Smooth muscle cell (in vitro differentiated cells): ENCODE data around the gene SMARCA4. TPM values are rescaled to one million over a fixed set of nuclear protein-coding genes. Genes with fewer than 3 reads are reported as not detected.

Experiments used
- DNase-seq: peaks from one replicate; lab custom pipeline; 2025; ENCODE audit not compliant: unreplicated experiment; lab: John Stamatoyannopoulos, UW
- H2AFZ ChIP-seq: fragments of 200-600 bp; sonication (generic); 2 replicates; pipeline ENCODE4 v1.6.0; 2016; ENCODE audit warnings: antibody characterized with exemption, low read depth, mild to moderate bottlenecking
- H3F3A ChIP-seq: fragments of 200-600 bp; sonication (generic); 2 replicates; pipeline ENCODE4 v1.6.0; 2017; ENCODE audit warnings: antibody characterized with exemption, low read depth
- H3K27ac ChIP-seq: fragments of 200-600 bp; sonication (generic); 2 replicates; pipeline ENCODE4 v1.5.1; 2016; ENCODE audit warnings: low read depth, mild to moderate bottlenecking
- H3K27me3 ChIP-seq: fragments of 200-600 bp; sonication (generic); 2 replicates; pipeline ENCODE4 v1.6.1; 2016; ENCODE audit warnings: low read depth, mild to moderate bottlenecking
- H3K36me3 ChIP-seq: fragments of 200-600 bp; sonication (generic); 2 replicates; pipeline ENCODE4 v1.5.1; 2016; ENCODE audit warnings: low read depth
- H3K4me1 ChIP-seq: fragments of 200-600 bp; sonication (generic); 2 replicates; pipeline ENCODE4 v1.5.1; 2016; ENCODE audit warnings: low read depth
- H3K4me2 ChIP-seq: fragments of 200-600 bp; sonication (generic); 2 replicates; pipeline ENCODE4 v1.6.0; 2016; ENCODE audit warnings: mild to moderate bottlenecking
- H3K4me3 ChIP-seq: fragments of 200-600 bp; sonication (generic); 2 replicates; pipeline ENCODE4 v1.5.1; 2016; ENCODE audit warnings: mild to moderate bottlenecking
- H3K79me2 ChIP-seq: fragments of 200-600 bp; sonication (generic); 2 replicates; pipeline ENCODE4 v1.6.0; 2016; ENCODE audit warnings: low read depth, mild to moderate bottlenecking
- H3K9ac ChIP-seq: fragments of 200-600 bp; sonication (generic); 2 replicates; pipeline ENCODE4 v1.6.0; 2016; ENCODE audit warnings: low read depth
- H3K9me3 ChIP-seq: fragments of 200-600 bp; sonication (generic); replicated peaks from 2 replicates; pipeline ENCODE4 v1.5.1; 2016; ENCODE audit warnings: low read depth
- H4K20me1 ChIP-seq: fragments of 200-600 bp; sonication (generic); 2 replicates; pipeline ENCODE4 v1.6.0; 2016; ENCODE audit warnings: low read depth
- CTCF ChIP-seq: fragments of 200-600 bp; sonication (generic); IDR thresholded peaks from 2 replicates; pipeline ENCODE4 v1.5.1; 2017; ENCODE audit warnings: borderline replicate concordance, mild to moderate bottlenecking, antibody characterized with exemption; ENCODE audit not compliant: insufficient read depth, poor library complexity, severe bottlenecking
- WGBS: methylation state at CpG from one replicate; pipeline ENCODE4 v1.1.7; 2016; ENCODE audit warnings: low lambda C conversion rate; 5-methylcytosine and 5-hydroxymethylcytosine counted together
- polyA plus RNA-seq: library from polyadenylated mRNA; unstranded; fragments of >200 nt; fragmentation: Nextera tagmentation; extraction: Ambion mirVana; gene quantifications from 2 replicates; pipeline ENCODE4 v1.2.1, GENCODE V29; 2016
- total RNA-seq: library from RNA; depleted of rRNA; stranded (reverse); fragments of >200 nt; gene quantifications from 2 replicates; pipeline ENCODE4 v1.2.3, GENCODE V29; 2014

Gene SMARCA4
- total and polyA plus RNA-seq, 2 experiments from 2014 or later = 59.6 to 100 TPM

GRCh38 chr19:10985502-10985901 is 24.7 kb downstream of the SMARCA4 start:
- Histone ChIP-seq H3K27me3 (no peaks in the 10 kb centered on the region), H3K9ac (no peak overlapping the region), H3K4me2 (no peak overlapping the region), H3K36me3 (no peaks in the 10 kb centered on the region), H3K79me2 (peaks cover 42% of the 10 kb centered on the region), H2AFZ (no peak overlapping the region), H3F3A (no peaks in the 10 kb centered on the region), H4K20me1 (peaks cover 74% of the 10 kb centered on the region), H3K4me3 (no peak overlapping the region), H3K4me1 (no peaks in the 10 kb centered on the region), H3K27ac (no peak overlapping the region), H3K9me3 (no peaks in the 10 kb centered on the region)
- TF ChIP-seq CTCF = no peak
- DNase-seq = no peak
- WGBS = 96% methylated on average over 10 of the region's 10 CpGs

- DNase-seq = no peak
- H3K27ac ChIP-seq = no peak overlapping the region
- no peaks in the 10 kb centered on the region for H3F3A ChIP-seq
- H3K4me3 ChIP-seq = no peak overlapping the region
- WGBS = 98% methylated on average over 32 of the region's 32 CpGs
- TF ChIP-seq CTCF = no peak
- H3K9me3 ChIP-seq = no peaks in the 10 kb centered on the region
- no peaks in the 10 kb centered on the region for H3K27me3 ChIP-seq
- H4K20me1 ChIP-seq = peaks cover 67% of the 10 kb centered on the region
- H2AFZ ChIP-seq = no peak overlapping the region
- H3K9ac ChIP-seq = no peak overlapping the region
- H3K4me2 ChIP-seq = no peak overlapping the region
- H3K79me2 ChIP-seq = peaks cover 32% of the 10 kb centered on the region
- H3K36me3 ChIP-seq = no peaks in the 10 kb centered on the region
- no peaks in the 10 kb centered on the region for H3K4me1 ChIP-seq
Measured at GRCh38 chr19:10986301-10987127, 25.7 kb downstream of the SMARCA4 start.

GRCh38 chr19:10987571-10988297 is 26.9 kb downstream of the SMARCA4 start:
- Histone ChIP-seq H3K4me1 (no peaks in the 10 kb centered on the region), H3K36me3 (no peaks in the 10 kb centered on the region), H3K4me2 (no peak overlapping the region), H3F3A (no peaks in the 10 kb centered on the region), H3K4me3 (no peak overlapping the region), H3K9ac (no peak overlapping the region), H3K9me3 (no peaks in the 10 kb centered on the region), H3K79me2 (peaks cover 19% of the 10 kb centered on the region), H4K20me1 (peaks cover 62% of the 10 kb centered on the region), H3K27ac (no peak overlapping the region), H2AFZ (no peak overlapping the region), H3K27me3 (no peaks in the 10 kb centered on the region)
- DNase-seq = no peak
- TF ChIP-seq CTCF = no peak
- WGBS = 98% methylated on average over 12 of the region's 32 CpGs
